ENCODE results near the gene ADISSP.

ADISSP gene

GRCh38 chr20:3753501-3754275, 13.9 kb downstream of the ADISSP start:
- no peak for DNase-seq

DNA sequence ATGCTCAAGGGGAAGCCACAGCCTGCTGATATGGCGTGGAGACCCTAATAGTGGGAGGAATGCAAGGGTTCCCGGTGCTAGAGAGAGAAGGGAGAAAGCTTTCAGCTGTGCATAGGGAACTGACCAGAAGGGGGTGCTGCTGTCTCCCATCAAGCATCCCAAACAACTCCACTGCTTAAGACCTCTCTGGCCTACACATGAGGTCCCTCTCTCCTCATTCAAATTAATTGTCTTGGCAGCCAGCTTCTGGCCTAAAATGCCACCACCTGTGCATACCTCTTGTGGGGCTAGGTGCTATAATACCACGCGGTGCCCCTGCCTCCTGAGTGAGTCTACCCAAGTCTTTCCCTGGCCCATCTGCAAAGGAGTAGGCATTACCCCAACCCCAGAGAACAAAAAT, 14.5 kb downstream of the ADISSP start:
- no peak for DNase-seq

DNA sequence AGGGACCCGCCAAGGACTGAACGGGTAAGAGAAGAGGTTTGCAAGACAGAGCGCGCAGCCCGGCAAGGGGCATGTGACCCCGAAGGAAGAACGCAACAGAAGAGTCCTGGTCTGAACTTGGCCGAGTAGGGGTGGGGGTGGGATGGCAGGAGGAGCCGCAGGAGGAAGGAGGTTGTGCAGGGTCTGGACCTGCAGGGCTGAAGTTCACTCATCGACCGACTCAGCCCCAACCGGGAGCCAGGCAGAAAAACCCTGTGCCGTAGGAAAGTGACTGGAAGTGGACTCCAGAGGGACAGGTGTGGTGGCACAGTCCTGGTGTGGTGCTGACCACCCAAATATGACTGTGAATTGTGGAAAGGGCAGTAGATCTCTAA, 15.2 kb downstream of the ADISSP start:
- no peak for DNase-seq

DNA sequence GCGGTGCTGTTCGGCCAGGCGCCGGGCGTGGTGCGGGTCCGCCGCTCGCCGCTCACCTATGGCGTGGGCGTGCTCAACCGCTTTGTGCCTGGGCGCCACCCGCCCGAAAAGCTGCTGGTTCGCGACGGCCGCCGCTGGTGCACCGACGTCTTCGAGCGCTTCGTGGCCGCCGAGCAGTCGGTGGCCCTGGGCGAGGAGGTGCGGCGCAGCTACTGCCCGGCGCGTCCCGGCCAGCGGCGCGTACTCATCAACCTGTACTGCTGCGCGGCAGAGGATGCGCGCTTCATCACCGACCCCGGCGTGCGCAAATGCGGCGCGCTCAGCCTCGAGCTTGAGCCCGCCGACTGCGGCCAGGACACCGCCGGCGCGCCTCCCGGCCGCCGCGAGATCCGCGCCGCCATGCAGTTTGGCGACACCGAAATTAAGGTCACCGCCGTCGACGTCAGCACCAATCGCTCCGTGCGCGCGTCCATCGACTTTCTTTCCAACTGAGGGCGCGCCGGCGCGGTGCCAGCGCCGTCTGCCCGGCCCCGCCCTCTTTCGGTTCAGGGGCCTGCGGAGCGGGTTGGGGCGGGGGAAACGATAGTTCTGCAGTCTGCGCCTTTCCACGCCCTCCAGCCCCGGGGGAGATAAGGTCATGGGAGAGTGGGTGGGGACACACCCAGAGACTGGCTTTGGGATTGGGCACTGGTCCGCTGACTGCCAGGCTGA, 15.7 kb downstream of the ADISSP start:
- DNase-seq, result no peak

GRCh38 chr20:3751305-3751674, 16.3 kb downstream of the ADISSP start:
- no peak for DNase-seq

- DNase-seq, result no peak
Observed at GRCh38 chr20:3749689-3750531, 17.6 kb downstream of the ADISSP start.

GRCh38 chr20:3749087-3749688, 18.4 kb downstream of the ADISSP start:
- DNase-seq, result no peak

DNA sequence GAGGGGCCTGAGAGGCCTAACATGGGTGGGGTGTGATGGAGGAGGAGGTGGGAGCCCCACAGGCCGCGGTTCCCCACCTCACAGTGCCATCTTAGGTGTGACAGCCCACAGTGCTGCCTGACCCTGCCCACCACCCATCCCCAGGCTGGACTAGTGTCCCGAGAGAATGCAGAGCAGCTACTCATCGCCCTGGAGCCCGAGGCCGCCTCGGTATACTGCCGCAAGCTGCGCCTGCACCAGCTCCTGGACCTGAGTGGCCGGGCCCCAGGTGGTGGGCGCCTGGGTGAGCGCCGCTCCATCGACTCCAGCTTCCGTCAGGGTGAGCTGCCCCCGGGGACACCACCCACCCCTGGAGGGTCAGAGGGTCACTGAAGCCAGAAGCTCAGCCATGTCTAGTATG, 19.5 kb downstream of the ADISSP start:
- no peak for DNase-seq

- no peak for DNase-seq
Observed at GRCh38 chr20:3747471-3747870, 20.1 kb downstream of the ADISSP start.

GRCh38 chr20:3745686-3746173, 21.8 kb downstream of the ADISSP start:
- DNase-seq, result no peak

DNA sequence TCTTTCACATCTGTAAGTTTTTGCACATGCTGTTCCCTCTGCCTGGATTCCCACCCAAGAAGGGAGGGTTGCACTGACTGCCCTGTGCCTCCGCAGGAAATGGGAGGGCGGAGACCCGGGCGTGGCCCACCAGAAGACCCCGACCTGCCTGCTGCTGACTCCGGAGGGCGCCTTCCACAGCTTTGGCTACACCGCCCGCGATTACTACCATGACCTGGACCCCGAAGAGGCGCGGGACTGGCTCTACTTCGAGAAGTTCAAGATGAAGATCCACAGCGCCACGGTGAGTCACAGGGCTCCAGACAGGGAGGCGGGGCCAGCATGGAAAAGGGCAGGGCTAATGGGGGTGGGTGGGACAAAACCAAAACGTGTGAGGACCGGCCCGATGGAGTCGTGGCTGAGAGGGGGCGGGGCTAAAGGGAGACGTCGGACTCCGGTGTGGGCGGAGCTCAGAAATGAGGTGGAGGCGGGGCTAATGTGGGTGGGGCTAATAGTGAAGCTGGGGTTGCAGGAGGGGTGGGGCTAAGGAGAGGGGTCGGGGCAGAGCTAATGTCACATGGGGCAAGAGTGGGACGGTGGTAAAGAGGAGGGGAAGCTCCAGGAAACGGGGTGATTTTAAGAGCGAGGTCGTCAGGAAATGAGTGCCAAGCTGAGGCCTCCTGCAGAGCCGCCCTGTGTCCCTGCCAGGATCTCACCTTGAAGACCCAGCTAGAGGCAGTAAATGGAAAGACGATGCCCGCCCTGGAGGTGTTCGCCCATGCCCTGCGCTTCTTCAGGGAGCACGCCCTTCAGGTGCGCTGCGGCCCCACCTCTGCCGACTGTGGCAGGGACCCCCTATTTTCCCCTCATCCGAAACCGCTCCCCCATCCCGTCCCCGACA, 22.5 kb downstream of the ADISSP start:
- no peak for DNase-seq

- DNase-seq, result no peak
Observed at GRCh38 chr20:3744037-3744436, 23.5 kb downstream of the ADISSP start.

DNA sequence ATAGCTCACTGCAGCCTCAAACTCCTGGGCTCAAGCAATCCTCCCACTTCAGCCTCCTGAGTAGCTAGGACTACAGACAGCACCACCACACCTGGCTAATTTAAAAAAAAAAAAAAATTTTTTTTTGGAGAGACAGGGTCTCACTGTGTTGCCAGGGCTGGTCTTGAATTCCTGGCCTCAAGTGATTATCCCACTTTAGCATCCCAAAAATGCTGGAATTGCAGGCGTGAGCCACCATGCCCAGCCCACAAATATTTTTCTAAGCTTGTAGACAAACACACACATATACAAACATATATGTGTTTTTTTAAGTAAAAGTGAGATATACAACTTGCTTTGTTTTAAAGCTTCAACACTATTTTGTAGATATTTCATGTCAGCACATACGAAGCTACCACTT, 24.3 kb downstream of the ADISSP start:
- no peak for DNase-seq

DNA sequence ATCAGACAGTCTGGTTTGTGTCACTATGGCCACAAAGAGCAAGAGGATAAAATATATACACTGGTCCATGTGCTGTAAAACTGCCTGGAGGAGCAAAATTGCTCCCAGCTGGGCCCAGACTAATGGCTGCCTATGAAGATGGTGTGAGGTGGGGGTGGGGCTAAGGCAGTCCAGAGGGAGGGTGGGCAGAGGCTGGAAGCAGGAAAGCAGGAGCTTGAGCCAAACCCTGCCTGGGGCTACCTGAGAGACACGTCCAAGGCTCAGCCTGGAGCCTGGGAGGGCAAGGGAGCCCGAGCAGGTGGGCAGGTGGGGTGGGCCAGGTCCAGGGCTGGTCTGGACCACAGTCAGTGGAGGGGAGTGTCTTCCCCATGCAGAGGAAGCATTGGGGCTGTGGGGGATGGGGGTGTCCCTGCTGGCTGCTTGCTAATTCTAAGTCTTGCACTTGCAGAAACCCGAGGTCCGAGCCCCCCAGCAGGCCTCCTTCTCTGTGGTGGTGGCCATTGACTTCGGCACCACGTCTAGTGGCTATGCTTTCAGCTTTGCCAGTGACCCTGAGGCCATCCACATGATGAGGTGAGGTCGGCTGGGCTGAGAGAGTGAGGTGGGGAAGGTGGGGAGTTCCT, 25.6 kb downstream of the ADISSP start:
- DNase-seq, result no peak

DNA sequence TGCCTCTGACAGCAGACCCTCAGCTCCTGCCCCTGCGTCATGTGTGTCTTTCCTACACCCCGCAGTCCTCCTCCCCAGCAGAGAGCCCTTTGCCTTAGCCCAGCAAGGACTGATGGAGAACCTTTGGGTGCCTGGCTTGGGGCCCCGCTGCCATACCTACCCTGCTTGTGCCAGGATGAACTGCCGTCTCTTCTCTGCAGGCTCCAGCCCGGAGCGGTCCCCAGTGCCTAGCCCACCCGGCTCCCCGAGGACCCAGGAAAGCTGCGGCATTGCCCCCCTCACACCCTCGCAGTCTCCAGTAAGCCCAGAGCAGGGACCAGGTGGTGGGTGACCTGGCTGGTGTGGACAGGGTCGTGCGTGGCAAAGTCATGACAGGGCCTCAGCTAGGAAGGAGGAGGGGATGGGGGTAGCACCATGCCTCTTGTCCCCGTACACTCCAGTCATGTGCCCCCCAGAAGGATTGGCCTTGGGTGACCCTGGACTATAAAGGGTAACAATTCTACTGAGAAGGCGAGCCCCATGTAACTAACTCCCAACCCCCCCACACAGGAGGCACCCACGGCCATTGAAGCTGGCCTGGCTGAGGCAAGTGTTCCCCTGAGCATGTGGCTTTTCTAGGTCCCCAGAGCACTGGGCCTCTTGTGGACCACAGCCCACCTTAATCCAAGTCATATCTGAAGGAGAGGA, 26.8 kb downstream of the ADISSP start:
- no peak for DNase-seq

DNA sequence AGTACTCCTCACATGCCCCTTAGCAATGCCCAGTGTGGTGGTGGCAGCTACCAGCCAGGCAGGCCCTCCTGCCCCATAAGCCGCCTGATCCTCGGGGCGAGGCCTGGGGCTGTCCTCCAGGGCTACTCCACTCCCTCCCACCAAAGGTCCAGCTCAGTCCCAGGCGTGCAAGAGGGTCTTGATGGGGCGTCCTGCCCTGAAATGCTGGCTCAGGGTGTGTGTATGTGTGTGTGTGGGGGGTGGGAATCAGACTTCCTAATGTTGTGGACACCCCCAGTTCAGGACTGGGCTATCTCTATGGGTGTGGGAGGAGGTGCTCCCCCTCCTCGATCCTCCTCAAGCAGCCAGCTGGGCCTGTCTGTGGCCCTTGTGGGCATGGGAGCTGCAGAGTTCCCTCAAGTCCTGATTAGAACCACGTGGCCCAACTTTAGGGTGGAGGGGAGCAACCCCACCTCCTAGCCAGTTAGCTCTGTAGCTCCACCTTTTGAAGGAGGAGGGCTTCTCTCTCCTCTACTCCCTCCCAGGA, 27.6 kb downstream of the ADISSP start:
- no peak for DNase-seq

DNA sequence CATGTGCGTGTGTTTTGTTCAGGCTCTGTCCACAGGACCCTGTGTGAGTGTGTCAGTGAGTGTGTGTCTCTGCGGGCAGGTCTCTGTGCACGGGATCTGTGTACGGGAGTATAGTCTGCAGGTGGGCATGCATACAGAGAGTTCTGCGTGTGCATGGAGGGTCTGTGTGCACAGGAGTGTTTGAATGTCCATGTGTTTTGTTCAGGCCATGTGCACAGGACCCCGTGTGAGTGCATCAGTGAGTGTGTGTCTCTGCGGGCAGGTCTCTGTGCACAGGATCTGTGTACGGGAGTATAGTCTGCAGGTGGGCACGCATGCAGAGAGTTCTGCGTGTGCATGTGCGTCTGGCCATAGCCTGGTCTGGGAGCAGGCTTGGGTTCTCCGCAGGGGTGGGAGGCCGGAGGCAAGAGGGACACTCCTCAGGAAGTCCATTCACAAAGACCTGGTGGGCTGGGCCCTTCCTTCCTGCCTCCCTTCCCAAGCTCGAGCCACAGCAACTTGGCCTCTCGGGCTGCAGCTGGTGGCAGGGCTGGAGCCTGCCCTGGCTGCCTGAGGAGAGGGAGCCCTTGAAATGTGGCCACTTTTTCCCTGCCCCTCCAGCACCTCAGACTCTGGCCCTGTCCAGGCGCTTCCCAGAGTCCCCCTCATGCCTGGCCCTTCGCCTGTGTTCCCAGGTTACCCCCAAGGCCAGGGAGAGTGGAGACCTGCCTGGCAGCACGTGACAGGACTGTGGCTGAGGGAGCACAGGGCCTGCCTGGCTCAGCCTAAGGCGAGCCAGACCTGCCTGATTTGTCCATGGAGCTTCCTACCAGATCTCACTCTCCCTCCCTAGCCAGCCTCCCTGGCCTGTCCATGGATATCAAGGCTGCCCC, 28.3 kb downstream of the ADISSP start:
- no peak for DNase-seq

GRCh38 chr20:3738111-3739053, 29.2 kb downstream of the ADISSP start:
- no peak for DNase-seq

GRCh38 chr20:3735768-3736167, 31.8 kb downstream of the ADISSP start:
- no peak for DNase-seq

Data from NCI-H2081 treated with DMSO at 0.1 percent for 48 hours (cell line).